ENCODE results near the gene MAPK8IP3.

The MAPK8IP3 gene

GRCh38 chr16:1670866-1671265, 35.1 kb upstream of the MAPK8IP3 start:
- no peak overlapping the region for H3K4me3 Mint-ChIP-seq
- peaks cover 47% of the 10 kb centered on the region for H3K36me3 Mint-ChIP-seq (ENCODE audit: low read depth)
- H3K9me3 Mint-ChIP-seq: no peaks in the 10 kb centered on the region
- no peaks in the 10 kb centered on the region for H3K4me1 Mint-ChIP-seq (ENCODE audit: low read depth)
- H3K27me3 Mint-ChIP-seq (ENCODE audit: low read depth): no peaks in the 10 kb centered on the region
- H3K27ac Mint-ChIP-seq: no peak overlapping the region

- Mint-ChIP-seq H3K4me1 (ENCODE audit: low read depth) (peaks cover 8% of the 10 kb centered on the region), H3K27ac (no peak overlapping the region), H3K4me3 (no peak overlapping the region), H3K36me3 (ENCODE audit: low read depth) (peaks cover 41% of the 10 kb centered on the region), H3K9me3 (no peaks in the 10 kb centered on the region), H3K27me3 (ENCODE audit: low read depth) (no peaks in the 10 kb centered on the region)
Observed at GRCh38 chr16:1673424-1674151, 32.4 kb upstream of the MAPK8IP3 start.

- Mint-ChIP-seq H3K27me3 (ENCODE audit: low read depth) (no peaks in the 10 kb centered on the region), H3K9me3 (no peaks in the 10 kb centered on the region), H3K4me3 (no peak overlapping the region), H3K4me1 (ENCODE audit: low read depth) (peaks cover 13% of the 10 kb centered on the region), H3K27ac (no peak overlapping the region), H3K36me3 (ENCODE audit: low read depth) (peaks cover 42% of the 10 kb centered on the region)
Observed at GRCh38 chr16:1674306-1674705, 31.7 kb upstream of the MAPK8IP3 start.

GRCh38 chr16:1674751-1675664, 31.0 kb upstream of the MAPK8IP3 start:
- Mint-ChIP-seq H3K9me3 (no peaks in the 10 kb centered on the region), H3K4me3 (no peak overlapping the region), H3K27ac (no peak overlapping the region), H3K27me3 (ENCODE audit: low read depth) (no peaks in the 10 kb centered on the region), H3K36me3 (ENCODE audit: low read depth) (peaks cover 38% of the 10 kb centered on the region), H3K4me1 (ENCODE audit: low read depth) (peaks cover 13% of the 10 kb centered on the region)

- Mint-ChIP-seq H3K27me3 (ENCODE audit: low read depth) (no peaks in the 10 kb centered on the region), H3K9me3 (no peaks in the 10 kb centered on the region), H3K27ac (no peak overlapping the region), H3K36me3 (ENCODE audit: low read depth) (peaks cover 31% of the 10 kb centered on the region), H3K4me1 (ENCODE audit: low read depth) (peaks cover 20% of the 10 kb centered on the region), H3K4me3 (no peak overlapping the region)
Observed at GRCh38 chr16:1676661-1677060, 29.3 kb upstream of the MAPK8IP3 start.

GRCh38 chr16:1677339-1677738, 28.7 kb upstream of the MAPK8IP3 start:
- peak overlapping the region; percentile 43 for H3K27ac Mint-ChIP-seq
- H3K4me1 Mint-ChIP-seq (ENCODE audit: low read depth): peaks cover 22% of the 10 kb centered on the region
- peaks cover 24% of the 10 kb centered on the region for H3K36me3 Mint-ChIP-seq (ENCODE audit: low read depth)
- no peaks in the 10 kb centered on the region for H3K27me3 Mint-ChIP-seq (ENCODE audit: low read depth)
- no peaks in the 10 kb centered on the region for H3K9me3 Mint-ChIP-seq
- H3K4me3 Mint-ChIP-seq: peak overlapping the region; percentile 72

- Mint-ChIP-seq H3K4me3 (peak within 1 kb of the TSS; percentile 94), H3K4me1 (ENCODE audit: low read depth) (peaks cover 22% of the 10 kb centered on the region), H3K27ac (peak within 1 kb of the TSS; percentile 79), H3K9me3 (no peaks in the 10 kb centered on the region), H3K36me3 (ENCODE audit: low read depth) (peaks cover 21% of the 10 kb centered on the region), H3K27me3 (ENCODE audit: low read depth) (no peaks in the 10 kb centered on the region)
Observed at GRCh38 chr16:1677942-1678499, 28.0 kb upstream of the MAPK8IP3 start, which contains the start of gene JPT2. JPT2 (plus strand) TSS chr16:1678279; CDS start chr16:1678313, 34 bp downstream.

- Mint-ChIP-seq H3K27ac (peak overlapping the region; percentile 79), H3K4me1 (ENCODE audit: low read depth) (peaks cover 22% of the 10 kb centered on the region), H3K27me3 (ENCODE audit: low read depth) (no peaks in the 10 kb centered on the region), H3K36me3 (ENCODE audit: low read depth) (peaks cover 20% of the 10 kb centered on the region), H3K4me3 (peak overlapping the region; percentile 94), H3K9me3 (no peaks in the 10 kb centered on the region)
Observed at GRCh38 chr16:1678500-1679098, 27.4 kb upstream of the MAPK8IP3 start.

GRCh38 chr16:1680361-1680760, 25.6 kb upstream of the MAPK8IP3 start:
- Mint-ChIP-seq H3K36me3 (ENCODE audit: low read depth) (peaks cover 15% of the 10 kb centered on the region), H3K4me3 (no peak overlapping the region), H3K27ac (peak overlapping the region; percentile 6), H3K27me3 (ENCODE audit: low read depth) (no peaks in the 10 kb centered on the region), H3K9me3 (no peaks in the 10 kb centered on the region), H3K4me1 (ENCODE audit: low read depth) (peaks cover 22% of the 10 kb centered on the region)

- H3K4me3 Mint-ChIP-seq: peak overlapping the region; percentile 16
- no peak overlapping the region for H3K27ac Mint-ChIP-seq
- peaks cover 22% of the 10 kb centered on the region for H3K4me1 Mint-ChIP-seq (ENCODE audit: low read depth)
- peaks cover 11% of the 10 kb centered on the region for H3K36me3 Mint-ChIP-seq (ENCODE audit: low read depth)
- H3K9me3 Mint-ChIP-seq: no peaks in the 10 kb centered on the region
- H3K27me3 Mint-ChIP-seq (ENCODE audit: low read depth): no peaks in the 10 kb centered on the region
Observed at GRCh38 chr16:1681032-1681431, 25.0 kb upstream of the MAPK8IP3 start.

- no peak overlapping the region for H3K27ac Mint-ChIP-seq
- H3K4me1 Mint-ChIP-seq (ENCODE audit: low read depth): no peaks in the 10 kb centered on the region
- H3K27me3 Mint-ChIP-seq (ENCODE audit: low read depth): no peaks in the 10 kb centered on the region
- H3K9me3 Mint-ChIP-seq: no peaks in the 10 kb centered on the region
- H3K36me3 Mint-ChIP-seq (ENCODE audit: low read depth): peaks cover 18% of the 10 kb centered on the region
- no peak overlapping the region for H3K4me3 Mint-ChIP-seq
Observed at GRCh38 chr16:1687427-1688316, 18.3 kb upstream of the MAPK8IP3 start.

- Mint-ChIP-seq H3K27ac (no peak overlapping the region), H3K27me3 (ENCODE audit: low read depth) (no peaks in the 10 kb centered on the region), H3K4me1 (ENCODE audit: low read depth) (no peaks in the 10 kb centered on the region), H3K9me3 (no peaks in the 10 kb centered on the region), H3K36me3 (ENCODE audit: low read depth) (peaks cover 18% of the 10 kb centered on the region), H3K4me3 (no peak overlapping the region)
Observed at GRCh38 chr16:1688807-1689560, 17.0 kb upstream of the MAPK8IP3 start.

GRCh38 chr16:1689853-1690252, 16.1 kb upstream of the MAPK8IP3 start:
- Mint-ChIP-seq H3K9me3 (no peaks in the 10 kb centered on the region), H3K4me3 (no peak overlapping the region), H3K4me1 (ENCODE audit: low read depth) (no peaks in the 10 kb centered on the region), H3K36me3 (ENCODE audit: low read depth) (peaks cover 18% of the 10 kb centered on the region), H3K27me3 (ENCODE audit: low read depth) (no peaks in the 10 kb centered on the region), H3K27ac (no peak overlapping the region)
